HG02571 (cell line): Measurements from ENCODE around the gene PRDM15.
"Not testable (repeated sequence)": the region's sequence is repeated elsewhere in the genome, so short reads cannot be mapped to it uniquely, and the experiment has no call there.

Source experiments
- ATAC-seq: cut with Tn5 transposase; IDR thresholded peaks from one replicate; pipeline ENCODE4 v1.9.1; 2021; ENCODE audit warnings: mild to moderate bottlenecking, moderate library complexity; ENCODE audit not compliant: unreplicated experiment

Gene PRDM15

GRCh38 chr21:41785262-41785661 lies 93.9 kb downstream of the PRDM15 start:
- ATAC-seq = not testable (repeated sequence)

GRCh38 chr21:41784456-41785102 lies 94.6 kb downstream of the PRDM15 start:
- ATAC-seq = no peak

GRCh38 chr21:41783476-41784180 lies 95.5 kb downstream of the PRDM15 start:
- no peak for ATAC-seq

- no peak for ATAC-seq
Observed at GRCh38 chr21:41781050-41781410, 98.1 kb downstream of the PRDM15 start.

GRCh38 chr21:41780337-41781049 lies 98.7 kb downstream of the PRDM15 start:
- ATAC-seq = no peak

GRCh38 chr21:41779659-41780058 lies 99.5 kb downstream of the PRDM15 start:
- ATAC-seq = no peak

DNA sequence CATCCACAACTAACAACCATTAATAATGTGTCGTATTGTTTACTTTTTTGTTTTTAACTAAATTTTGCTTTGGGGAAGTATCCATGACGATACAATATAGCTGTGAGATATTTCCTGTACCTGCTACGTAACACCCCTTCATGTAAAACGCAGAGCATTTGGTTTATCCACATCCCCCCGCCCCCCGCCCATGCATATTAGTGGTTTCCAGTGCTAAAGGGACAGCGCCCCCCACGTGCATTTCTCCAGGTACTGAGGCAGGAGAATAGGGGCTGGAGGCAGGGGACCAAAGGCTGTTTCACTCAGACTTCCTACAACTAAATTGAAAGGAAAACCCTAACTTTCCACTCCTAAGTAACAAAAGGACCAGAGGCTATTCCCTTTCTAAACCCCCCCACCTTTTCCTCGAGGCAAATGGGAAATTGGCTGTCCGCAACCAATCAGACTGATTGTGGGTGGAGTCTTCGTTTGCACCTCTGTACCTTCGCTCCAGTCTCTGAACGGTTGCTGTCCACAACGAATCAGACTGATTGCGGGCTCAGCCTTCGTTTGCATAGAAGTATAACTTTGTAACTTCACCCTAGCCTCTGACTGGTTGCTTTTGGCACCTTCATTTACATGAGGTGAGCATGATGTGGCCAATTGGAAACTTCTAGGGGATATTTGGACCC lies 100.1 kb downstream of the PRDM15 start:
- no peak for ATAC-seq

- ATAC-seq = no peak
Observed at GRCh38 chr21:41777951-41778815, 101.0 kb downstream of the PRDM15 start.

DNA sequence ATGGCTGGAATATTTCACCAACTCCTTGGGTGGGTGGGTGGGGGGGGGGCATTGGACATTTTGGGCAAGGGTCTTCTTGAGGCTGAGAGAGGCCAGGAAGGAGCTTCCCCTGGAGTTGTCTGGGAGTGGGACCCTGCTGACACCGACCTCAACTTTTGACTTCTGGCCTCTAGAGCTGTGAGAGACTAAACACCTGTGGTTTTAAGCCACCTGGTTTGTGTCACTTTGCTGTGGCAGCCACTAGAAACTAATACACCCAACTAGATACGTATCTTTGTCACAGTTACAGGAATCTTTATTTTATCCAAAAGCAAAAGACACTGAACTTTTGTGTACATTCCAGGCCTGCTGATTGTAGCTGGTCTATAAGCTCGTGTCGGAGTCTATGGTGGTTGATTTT lies 102.4 kb downstream of the PRDM15 start:
- no peak for ATAC-seq

DNA sequence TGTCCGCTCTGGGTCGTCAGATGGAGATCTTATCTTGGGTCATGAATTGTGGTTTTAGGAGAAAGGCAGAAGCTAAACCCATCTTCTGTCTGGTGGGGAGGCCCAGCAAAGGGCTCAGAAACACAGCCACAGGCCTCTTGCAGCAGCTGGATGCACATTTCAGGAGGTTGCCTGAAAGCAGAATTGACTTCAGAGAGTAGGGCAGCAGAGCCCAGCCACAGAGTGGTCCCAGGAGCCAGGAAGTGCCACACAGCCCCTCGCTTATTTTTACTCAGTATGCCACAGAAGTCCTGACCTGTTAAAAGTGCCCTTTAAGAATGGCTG lies 104.0 kb downstream of the PRDM15 start:
- no peak for ATAC-seq

DNA sequence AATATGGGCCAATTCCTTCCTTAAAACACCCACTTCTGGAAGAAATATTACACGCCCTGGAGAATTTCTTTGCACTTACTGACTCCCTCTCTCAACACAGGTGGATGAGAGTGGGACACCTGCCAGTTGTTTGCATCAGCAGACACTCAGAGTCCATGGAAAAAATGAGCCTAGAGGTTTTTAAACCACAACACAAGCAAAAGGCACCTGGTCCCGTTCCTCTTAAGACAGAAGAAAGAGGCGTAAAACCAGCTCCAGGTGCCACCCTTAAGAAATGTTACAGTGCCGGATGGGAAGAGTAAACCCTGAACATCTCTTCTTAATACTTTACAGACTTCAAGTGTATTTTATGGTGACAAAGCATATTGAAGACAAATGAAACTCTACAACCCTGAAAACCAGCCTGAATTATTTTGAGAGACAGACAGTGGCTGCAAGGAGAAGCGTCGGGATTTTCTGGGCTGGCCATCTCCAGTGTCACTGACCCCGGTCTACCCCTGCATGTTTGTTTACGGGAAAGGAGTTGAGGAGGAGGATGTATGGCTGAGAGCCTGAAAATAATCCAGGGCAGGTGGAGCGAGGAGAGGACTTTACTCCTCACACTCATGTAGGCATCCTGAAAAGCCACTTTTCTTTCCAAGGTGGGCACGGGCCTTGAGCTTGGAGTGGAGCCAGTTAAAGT lies 104.5 kb downstream of the PRDM15 start:
- no peak for ATAC-seq

DNA sequence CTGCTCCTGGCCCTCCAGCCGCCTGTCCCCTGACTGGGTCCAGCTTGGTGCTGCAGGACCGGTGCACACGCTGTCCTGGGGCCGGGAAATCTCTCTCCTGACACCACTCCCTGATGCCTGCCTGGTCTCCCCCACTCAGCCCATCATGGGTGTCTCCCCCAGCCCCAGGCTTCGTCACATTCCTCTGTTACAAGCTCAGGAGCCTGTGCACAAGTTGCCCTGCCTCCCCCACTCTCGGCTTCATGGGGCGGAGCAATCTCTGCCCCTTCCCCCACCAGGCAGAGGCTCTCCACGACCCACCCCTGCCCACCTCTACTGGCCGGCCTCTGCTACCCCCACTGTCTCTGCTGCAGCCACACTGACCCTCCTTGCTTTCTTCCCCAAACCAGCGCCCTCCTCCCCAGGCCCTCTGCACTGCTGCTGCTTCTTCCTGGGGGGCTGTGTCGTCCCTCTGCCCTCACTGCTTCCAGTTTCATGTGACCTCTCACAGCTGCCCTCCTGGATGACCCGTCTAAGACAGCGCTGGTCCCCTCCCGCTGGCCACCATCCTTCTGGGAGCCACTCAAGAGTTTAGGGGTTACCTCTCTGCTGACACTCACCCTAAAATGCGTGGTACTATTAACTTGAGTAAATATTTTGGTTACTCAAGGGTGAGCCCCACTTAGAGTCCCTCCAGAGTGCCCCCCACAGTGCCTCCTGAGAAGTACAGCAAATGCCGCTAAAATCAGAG lies 106.6 kb downstream of the PRDM15 start:
- ATAC-seq = no peak

GRCh38 chr21:41771625-41771945 lies 107.6 kb downstream of the PRDM15 start:
- ATAC-seq = no peak

GRCh38 chr21:41770901-41771624 lies 108.1 kb downstream of the PRDM15 start:
- ATAC-seq = no peak

GRCh38 chr21:41769933-41770332 lies 109.2 kb downstream of the PRDM15 start:
- no peak for ATAC-seq

DNA sequence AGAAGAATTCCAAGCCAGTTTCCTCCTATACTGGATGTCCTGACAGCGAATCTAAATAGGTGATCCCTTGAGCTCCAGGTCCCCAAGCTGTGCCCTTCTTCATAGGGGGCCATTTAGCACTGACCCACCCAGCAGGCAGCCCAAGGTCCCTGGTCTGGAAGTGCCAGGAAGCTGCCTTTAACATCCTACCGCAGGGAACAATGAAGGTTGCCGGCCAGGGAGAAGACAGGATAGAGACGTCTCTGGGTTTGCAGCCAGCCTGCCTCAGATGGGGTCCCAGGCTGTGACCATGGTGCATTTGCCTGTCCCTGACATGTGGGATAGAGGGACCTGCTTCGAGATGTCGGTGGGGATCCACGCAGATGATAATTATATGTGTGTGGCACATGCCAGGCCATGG lies 109.6 kb downstream of the PRDM15 start:
- no peak for ATAC-seq

DNA sequence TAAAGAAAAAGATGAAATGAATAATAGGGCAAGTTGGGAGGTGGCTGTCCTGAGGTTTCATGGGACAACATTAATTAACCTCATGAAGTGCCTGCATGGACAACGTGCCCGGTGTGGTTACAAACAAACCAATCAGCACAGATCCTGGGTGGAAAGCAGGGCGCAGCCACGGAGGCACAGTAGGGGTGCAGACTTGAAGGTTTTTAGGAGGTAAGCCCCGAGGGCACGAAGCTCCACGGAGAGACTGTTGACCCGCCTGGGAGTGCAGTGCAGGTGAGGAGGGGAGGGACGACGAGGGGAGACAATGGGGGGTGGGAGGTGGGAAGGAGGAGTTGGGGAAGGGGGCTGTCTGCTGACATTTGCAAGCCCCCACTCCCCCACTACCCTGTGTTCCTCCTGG lies 110.0 kb downstream of the PRDM15 start:
- ATAC-seq = no peak

GRCh38 chr21:41768437-41769042 lies 110.6 kb downstream of the PRDM15 start:
- no peak for ATAC-seq
